Esophagus squamous epithelium (tissue), 4 donors: ENCODE data around the gene NAA25.

ENCODE experiments used
- POLR2A ChIP-seq, 4 donors: fragments of 450-650 bp; IDR thresholded peaks; one replicate each; pipeline ENCODE4 v1.6.1; 2017; ENCODE audit warnings: antibody characterized with exemption in 4 of 4, mild to moderate bottlenecking in 4 of 4, moderate library complexity in 3 of 4
- TF ChIP-seq, protein P1 (sequence below), 6 experiments: fragments of 450-650 bp in 4 of 6; fragments of 200-600 bp in 2 of 6; sonication (generic) in 2 of 6; IDR thresholded peaks; one replicate each; pipeline ENCODE4 v1.5.1; 2016 to 2019; ENCODE audit warnings: antibody characterized with exemption in 6 of 6, mild to moderate bottlenecking in 4 of 6, moderate library complexity in 4 of 6

DNA sequence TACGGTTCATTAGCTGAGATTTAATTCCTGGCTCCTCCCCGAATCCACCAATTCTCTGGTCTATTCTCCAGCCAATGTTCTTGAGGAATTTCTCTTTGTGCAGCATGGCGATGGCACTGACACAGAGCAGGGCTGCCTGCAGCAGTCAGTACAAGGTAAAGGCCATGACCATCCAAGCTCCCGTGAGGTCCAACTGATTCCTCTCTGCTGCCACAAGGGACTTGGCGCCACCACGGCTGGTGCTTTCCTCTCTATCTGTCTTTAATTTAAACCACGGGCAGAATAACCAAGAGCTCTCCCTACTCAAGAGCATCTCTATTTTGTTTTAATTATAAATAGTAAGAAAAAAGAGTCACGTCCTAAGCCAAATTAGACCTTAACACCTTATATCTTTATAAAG, 107.8 kb downstream of the NAA25 start:
- TF ChIP-seq, protein P1, sequence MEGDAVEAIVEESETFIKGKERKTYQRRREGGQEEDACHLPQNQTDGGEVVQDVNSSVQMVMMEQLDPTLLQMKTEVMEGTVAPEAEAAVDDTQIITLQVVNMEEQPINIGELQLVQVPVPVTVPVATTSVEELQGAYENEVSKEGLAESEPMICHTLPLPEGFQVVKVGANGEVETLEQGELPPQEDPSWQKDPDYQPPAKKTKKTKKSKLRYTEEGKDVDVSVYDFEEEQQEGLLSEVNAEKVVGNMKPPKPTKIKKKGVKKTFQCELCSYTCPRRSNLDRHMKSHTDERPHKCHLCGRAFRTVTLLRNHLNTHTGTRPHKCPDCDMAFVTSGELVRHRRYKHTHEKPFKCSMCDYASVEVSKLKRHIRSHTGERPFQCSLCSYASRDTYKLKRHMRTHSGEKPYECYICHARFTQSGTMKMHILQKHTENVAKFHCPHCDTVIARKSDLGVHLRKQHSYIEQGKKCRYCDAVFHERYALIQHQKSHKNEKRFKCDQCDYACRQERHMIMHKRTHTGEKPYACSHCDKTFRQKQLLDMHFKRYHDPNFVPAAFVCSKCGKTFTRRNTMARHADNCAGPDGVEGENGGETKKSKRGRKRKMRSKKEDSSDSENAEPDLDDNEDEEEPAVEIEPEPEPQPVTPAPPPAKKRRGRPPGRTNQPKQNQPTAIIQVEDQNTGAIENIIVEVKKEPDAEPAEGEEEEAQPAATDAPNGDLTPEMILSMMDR (IDR thresholded peaks at IDR 0.05), result no peak
- TF ChIP-seq POLR2A (IDR thresholded peaks at IDR 0.05), result no peak
